HepG2 (cell line): Measurements from ENCODE around the gene EIF4G1. TPM values are rescaled to one million over a fixed set of nuclear protein-coding genes. Genes with fewer than 3 reads are reported as not detected.

Experiments used
- ATAC-seq: fragments of 200-7000 bp; cut with Tn5 transposase; 3 replicates; pipeline ENCODE4 v1.9.1; 2020; ENCODE audit warnings: mild to moderate bottlenecking, moderate library complexity
- BruUV-seq: library from RNA; stranded (reverse); fragments of 400-500 nt; replicated peaks from 2 replicates; lab custom pipeline; 2021; lab: Mats Ljungman, UMichigan
- CTCF ChIA-PET: fragments of 300-600 bp; formaldehyde crosslinking; extraction: SDS; loops from one replicate; lab custom pipeline; 2021; ENCODE audit warnings: low total read pairs, inconsistent platforms, low intra/inter-chr PET ratio; lab: Yijun Ruan, JAX
- POLR2A ChIA-PET: fragments of 350-600 bp; sonication (Branson Sonifier 250); formaldehyde crosslinking; loops from one replicate; lab custom pipeline; 2020; ENCODE audit warnings: antibody characterized with exemption, inconsistent platforms; lab: Yijun Ruan, JAX
- DNase-seq: peaks from one replicate; pipeline ENCODE4 v3.0.0-alpha.2; 2015; ENCODE audit warnings: low spot score
- FAIRE-seq: peaks from 3 replicates; lab custom pipeline; 2011; peaks lifted over from hg19 to GRCh38; lab: Jason Lieb, UNC
- H2AFZ ChIP-seq: one replicate; pipeline ENCODE4 v1.6.1; 2011; ENCODE audit warnings: low read length, inconsistent platforms
- H3K27ac ChIP-seq: fragments of 300-600 bp; 3 replicates; pipeline ENCODE4 v1.8.0; 2011; ENCODE audit warnings: mixed run types, mild to moderate bottlenecking, mixed read lengths, low read length, inconsistent platforms; ENCODE audit not compliant: insufficient read depth; ENCODE audit errors: extremely low read length
- H3K27me3 ChIP-seq, 2 experiments: fragments of 200-600 bp in 1 of 2; 2 replicates in 1 of 2; 3 replicates in 1 of 2; pipeline versions ENCODE4 v1.6.0 to v1.8.0; 2011; ENCODE audit warnings: low read length in 2 of 2, mild to moderate bottlenecking in 2 of 2, moderate library complexity in 2 of 2, inconsistent platforms in 1 of 2; ENCODE audit not compliant: insufficient read depth in 2 of 2, control insufficient read depth in 1 of 2
- H3K36me3 ChIP-seq, 2 experiments: fragments of 200-600 bp in 1 of 2; replicated peaks in 1 of 2; 2 replicates in 1 of 2; 3 replicates in 1 of 2; pipeline versions ENCODE4 v1.5.1 to v1.8.0; 2011; ENCODE audit warnings: low read length in 2 of 2, inconsistent platforms in 1 of 2; ENCODE audit not compliant: insufficient read depth in 2 of 2, control insufficient read depth in 1 of 2
- H3K4me1 ChIP-seq: 2 replicates; pipeline ENCODE4 v1.5.1; 2012; ENCODE audit warnings: low read length, inconsistent platforms; ENCODE audit not compliant: insufficient read depth
- H3K4me2 ChIP-seq: 2 replicates; pipeline ENCODE4 v1.6.0; 2011; ENCODE audit warnings: low read depth, low read length, inconsistent platforms
- H3K4me3 ChIP-seq, 3 experiments: fragments of 200-600 bp in 1 of 3; sonication (generic), shearing (Covaris generic) in 1 of 3; replicated peaks in 1 of 3; 2 replicates each; pipeline ENCODE4 v1.5.1; 2011 to 2016; ENCODE audit warnings: low read length in 3 of 3, inconsistent platforms in 2 of 3, low read depth in 2 of 3, mild to moderate bottlenecking in 2 of 3, control low read depth in 1 of 3, mixed read lengths in 1 of 3; ENCODE audit not compliant: insufficient read depth in 1 of 3
- H3K79me2 ChIP-seq: one replicate; pipeline ENCODE4 v1.6.1; 2011; ENCODE audit warnings: low read length, inconsistent platforms; ENCODE audit not compliant: insufficient read depth
- H3K9ac ChIP-seq: 2 replicates; pipeline ENCODE4 v1.6.0; 2011; ENCODE audit warnings: mild to moderate bottlenecking, low read depth, low read length, inconsistent platforms; ENCODE audit not compliant: insufficient read depth
- H3K9me3 ChIP-seq: 2 replicates; pipeline ENCODE4 v1.5.1; 2012; ENCODE audit warnings: mild to moderate bottlenecking, low read length
- H4K20me1 ChIP-seq: 2 replicates; pipeline ENCODE4 v1.6.0; 2011; ENCODE audit warnings: inconsistent platforms, mild to moderate bottlenecking, low read length, moderate library complexity; ENCODE audit not compliant: insufficient read depth
- AGO2 ChIP-seq: fragments of 200-400 bp; formaldehyde crosslinking; optimal IDR thresholded peaks from 2 replicates; pipeline ENCODE3; 2017; ENCODE audit warnings: mild to moderate bottlenecking, low read depth, low read length, moderate library complexity
- EHMT2 ChIP-seq: fragments of 200-600 bp; sonication (generic); IDR thresholded peaks from 2 replicates; pipeline ENCODE4 v1.7.0; 2017; ENCODE audit warnings: antibody characterized with exemption, low read depth, low read length, borderline replicate concordance
- RBFOX2 ChIP-seq: fragments of 200-400 bp; formaldehyde crosslinking; IDR thresholded peaks from 2 replicates; pipeline ENCODE4 v1.6.1; 2017; ENCODE audit warnings: low read depth, mild to moderate bottlenecking, low read length
- RBM22 ChIP-seq: fragments of 200-400 bp; formaldehyde crosslinking; optimal IDR thresholded peaks from 2 replicates; pipeline ENCODE3; 2017; ENCODE audit warnings: mild to moderate bottlenecking, low read length, moderate library complexity
- TSC22D2 ChIP-seq: sonication (generic); formaldehyde crosslinking; IDR thresholded peaks from 2 replicates; pipeline ENCODE4 v1.5.1; 2020; ENCODE audit warnings: missing genetic modification reagents, mild to moderate bottlenecking, borderline replicate concordance
- WGBS: methylation state at CpG from one replicate; pipeline ENCODE4 v1.1.6; 2017; ENCODE audit warnings: low lambda C conversion rate; 5-methylcytosine and 5-hydroxymethylcytosine counted together
- in situ Hi-C: cut with HindIII; loops from 2 replicates; pipeline ENCODE4 v1.10.0; 2017; ENCODE audit warnings: low pct_unique_long_range_greater_than_20kb; ENCODE audit not compliant: extremely low pct_ligation_motif_present
- intact Hi-C: fragments of 100-400 bp; cut with micrococcal nuclease; formaldehyde crosslinking; loops from one replicate; pipeline ENCODE4 v1.10.0; 2022; ENCODE audit not compliant: unreplicated experiment
- polyA plus RNA-seq, 8 experiments: library from polyadenylated mRNA; depleted of rRNA in 3 of 8; stranded (reverse) in 7 of 8; unstranded in 1 of 8; fragments of >200 nt; fragmentation: Illumina TruSeq in 4 of 8; extraction: Trizol in 4 of 8; gene quantifications; 2 replicates each; pipeline versions ENCODE4 v1.2.1 to v1.2.3, GENCODE V29; 2011 to 2016; ENCODE audit warnings: low read depth in 4 of 8, missing spikeins in 1 of 8, mixed read lengths in 1 of 8; ENCODE audit not compliant: insufficient read depth in 1 of 8
- total RNA-seq, 5 experiments: library from RNA; depleted of rRNA; stranded (reverse); fragments of >200 nt; fragmentation: Illumina TruSeq; extraction: Trizol; gene quantifications; 2 replicates each; pipeline ENCODE4 v1.2.3, GENCODE V29; 2016; ENCODE audit warnings: low read depth in 1 of 5

Gene EIF4G1
- total and polyA plus RNA-seq, 2 of the 13 experiments (the other 11 are each of a cell fraction or from before 2014, with no cell fraction given): 208 to 213 TPM

GRCh38 chr3:184321666-184322065, 7.3 kb downstream of the EIF4G1 start:
- H3K9ac ChIP-seq: no peak overlapping the region
- no peak overlapping the region for H3K4me3 ChIP-seq
- no peak for DNase-seq
- in situ Hi-C loops (no loop called here), intact Hi-C loops (no loop called here)
- no peak overlapping the region for H3K27ac ChIP-seq
- no peaks in the 10 kb centered on the region for H3K27me3 ChIP-seq
- no peak overlapping the region for H2AFZ ChIP-seq
- H3K79me2 ChIP-seq: peaks cover 36% of the 10 kb centered on the region
- no peak for ATAC-seq
- no TSS peak for BruUV-seq
- H3K4me2 ChIP-seq: no peak overlapping the region
- POLR2A ChIA-PET: no interaction called here
- peaks cover 34% of the 10 kb centered on the region for H4K20me1 ChIP-seq
- no peak for FAIRE-seq
- peaks cover 32% of the 10 kb centered on the region for H3K4me1 ChIP-seq
- 97% methylated on average over 5 of the region's 5 CpGs for WGBS
- H3K36me3 ChIP-seq: peaks cover 56 to 95% of the 10 kb centered on the region in 2 experiments
- TF ChIP-seq TSC22D2: no peak
- peak; percentile 86 for TF ChIP-seq RBM22
- CTCF ChIA-PET: no interaction called here
- no peaks in the 10 kb centered on the region for H3K9me3 ChIP-seq

- POLR2A ChIA-PET: interaction anchor here (1.4 kb wide), 1 partner anchor 22 kb away, joined by 3 read pairs; no protein-coding TSS in a partner anchor
- Histone ChIP-seq H3K36me3 (peaks cover 62 to 95% of the 10 kb centered on the region in 2 experiments), H3K79me2 (peaks cover 26% of the 10 kb centered on the region), H3K27me3 (no peaks in the 10 kb centered on the region), H3K4me2 (no peak overlapping the region), H3K4me3 (no peak overlapping the region), H3K9ac (no peak overlapping the region), H3K9me3 (no peaks in the 10 kb centered on the region), H2AFZ (no peak overlapping the region), H3K4me1 (peaks cover 19% of the 10 kb centered on the region), H4K20me1 (peaks cover 21% of the 10 kb centered on the region), H3K27ac (no peak overlapping the region)
- ATAC-seq: no peak
- no peak for FAIRE-seq
- WGBS: 96% methylated on average over 19 of the region's 20 CpGs
- intact Hi-C loops: no loop called here
- no peak for DNase-seq
- TSS peak; percentile 31 for BruUV-seq
- TF ChIP-seq AGO2 (peak; percentile 89), RBFOX2 (peak; percentile 62; the same call in 1 of the 2 replicates), EHMT2 (no peak)
- CTCF ChIA-PET: no interaction called here
- in situ Hi-C loops: no loop called here
Measured at GRCh38 chr3:184322731-184323487, 8.5 kb downstream of the EIF4G1 start.
